Pancreas (tissue), 10 donors: Measurements from ENCODE around the gene TUBGCP5. TPM values are rescaled to one million over a fixed set of nuclear protein-coding genes. Genes with fewer than 3 reads are reported as not detected.
"Not testable (repeated sequence)": the region's sequence is repeated elsewhere in the genome, so short reads cannot be mapped to it uniquely, and the experiment has no call there.

Source experiments
- ATAC-seq, 4 donors: fragments of 200-7000 bp; cut with Tn5 transposase; one replicate each; pipeline versions ENCODE4 v1.8.0 to v1.9.1; 2020; ENCODE audit warnings: mild to moderate bottlenecking in 4 of 4, moderate library complexity in 4 of 4
- DNase-seq, 6 donors: peaks; one replicate each; pipeline ENCODE4 v3.0.0-alpha.2; 2020
- FAIRE-seq: peaks from 2 replicates; lab custom pipeline; 2012; peaks lifted over from hg19 to GRCh38; lab: Jason Lieb, UNC
- H3K27ac ChIP-seq, 4 donors: fragments of 200-600 bp; sonication (generic); 1 replicate in 3 of 4; 2 replicates in 1 of 4; pipeline versions ENCODE4 v1.5.0 to v1.8.0; 2020
- H3K27me3 ChIP-seq, 4 donors: fragments of 200-600 bp; one replicate each; pipeline ENCODE4 v1.8.0; 2021
- H3K36me3 ChIP-seq, 3 donors: fragments of 200-600 bp; sonication (generic) in 1 of 3; one replicate each; pipeline versions ENCODE4 v1.5.0 to v1.8.0; 2020 to 2021
- H3K4me1 ChIP-seq, 3 donors: fragments of 200-600 bp; one replicate each; pipeline ENCODE4 v1.8.0; 2021
- H3K4me3 ChIP-seq, 4 donors: fragments of 200-600 bp; sonication (generic) in 2 of 4; one replicate each; pipeline versions ENCODE4 v1.5.0 to v1.8.0; 2020 to 2021
- H3K9me3 ChIP-seq, 4 donors: fragments of 200-600 bp; one replicate each; pipeline ENCODE4 v1.8.0; 2021
- CTCF ChIP-seq, 4 donors: fragments of 200-600 bp; sonication (generic) in 3 of 4; IDR thresholded peaks; one replicate each; pipeline versions ENCODE4 v1.5.0 to v1.8.0; 2021; ENCODE audit warnings: antibody characterized with exemption in 4 of 4
- WGBS, 2 donors: extraction: QIAGEN DNeasy Blood & Tissue Kit; methylation state at CpG; one replicate each; pipeline ENCODE4 v1.1.7; 2013; 5-methylcytosine and 5-hydroxymethylcytosine counted together
- intact Hi-C, 3 donors: fragments of 100-400 bp; cut with DNase I; formaldehyde crosslinking; loops; one replicate each; pipeline versions ENCODE4 v1.11.1 to v1.14.2; 2022
- polyA plus RNA-seq, 2 donors: library from polyadenylated mRNA; stranded (reverse); fragments of 200-250 nt; gene quantifications; one replicate each; pipeline ENCODE4 v1.2.3, GENCODE V29; 2013
- total RNA-seq, 6 donors: library from RNA; stranded (reverse); fragmentation: NEBNext Ultra II Directional in 4 of 6; extraction: Animal tissue kit (Norgen Biotek cat#: 25700) in 4 of 6; gene quantifications; one replicate each; pipeline versions ENCODE4 v1.2.1 to v1.2.4, GENCODE V29; 2021 to 2023
- donor health status: healthy with polysubstance abuse.
- donor health status: DM: no; HTN: no; CAD: no; lungs with moderate emphysema.
- donor health status: DM: no; HTN: no; CAD: no.
- donor health status: control.
- donor health status: control.
- donor health status: Bipolar disorder and iron deficiency.
- donor health status: DM: yes; HTN: yes; CAD: no.
- donor health status: DM: no; HTN: no; CAD: no.
- donor health status: DM: no; HTN: no; CAD: no.
- donor health status: DM: yes; HTN: yes; CAD: no.

The TUBGCP5 gene
- total and polyA plus RNA-seq, 8 donors, result 6.0 to 10.4 (median 7.6) TPM

GRCh38 chr15:23022156-23022555 lies 17.2 kb downstream of the TUBGCP5 start:
- intact Hi-C loops, result no loop called here
- DNase-seq (no peak), ATAC-seq (no peak), FAIRE-seq (no peak)
- H3K27me3 ChIP-seq, result no peaks in the 10 kb centered on the region
- H3K4me3 ChIP-seq, result no peak overlapping the region
- H3K27ac ChIP-seq, result no peak overlapping the region
- H3K9me3 ChIP-seq, result no peaks in the 10 kb centered on the region
- 89 to 94% methylated on average over 2 of the region's 2 CpGs for WGBS, 2 donors
- TF ChIP-seq CTCF (IDR thresholded peaks at IDR 0.05), result no peak
- no peaks in the 10 kb centered on the region for H3K4me1 ChIP-seq
- H3K36me3 ChIP-seq, result peaks cover 0 to 87% (median 16%) of the 10 kb centered on the region in 3 donors

- no peaks in the 10 kb centered on the region for H3K27me3 ChIP-seq
- H3K4me1 ChIP-seq, result no peaks in the 10 kb centered on the region
- H3K4me3 ChIP-seq, result no peak overlapping the region
- WGBS, 2 donors, result 93 to 95% methylated on average over 3 of the region's 3 CpGs
- no peak for TF ChIP-seq CTCF (IDR thresholded peaks at IDR 0.05)
- intact Hi-C loops, result no loop called here
- no peak for ATAC-seq
- H3K36me3 ChIP-seq, result peaks cover 0 to 71% (median 27%) of the 10 kb centered on the region in 3 donors
- no peak overlapping the region for H3K27ac ChIP-seq
- no peak for DNase-seq
- no peak for FAIRE-seq
- no peaks in the 10 kb centered on the region for H3K9me3 ChIP-seq
Measured at GRCh38 chr15:23014394-23015000, 24.9 kb downstream of the TUBGCP5 start.

- no peaks in the 10 kb centered on the region for H3K9me3 ChIP-seq
- H3K27ac ChIP-seq, result no peak overlapping the region
- FAIRE-seq (no peak), ATAC-seq (no peak), DNase-seq (no peak)
- H3K4me3 ChIP-seq, result no peak overlapping the region
- WGBS, 2 donors, result 81 to 91% methylated on average over 5 of the region's 5 CpGs
- no peak for TF ChIP-seq CTCF (IDR thresholded peaks at IDR 0.05)
- intact Hi-C loops, result no loop called here
- H3K36me3 ChIP-seq, result peaks cover 0 to 70% (median 22%) of the 10 kb centered on the region in 3 donors
- H3K4me1 ChIP-seq, result no peaks in the 10 kb centered on the region
- no peaks in the 10 kb centered on the region for H3K27me3 ChIP-seq
Measured at GRCh38 chr15:23013681-23014080, 25.7 kb downstream of the TUBGCP5 start.

- ATAC-seq, DNase-seq, H3K9me3 ChIP-seq, intact Hi-C loops, H3K4me3 ChIP-seq, H3K27me3 ChIP-seq, H3K27ac ChIP-seq, FAIRE-seq, H3K4me1 ChIP-seq: not testable (repeated sequence)
- 92 to 95% methylated on average over 9 of the region's 9 CpGs for WGBS, 2 donors
- peaks cover 0 to 70% (median 31%) of the 10 kb centered on the region in 3 donors for H3K36me3 ChIP-seq
Measured at GRCh38 chr15:23012616-23013015, 26.8 kb downstream of the TUBGCP5 start.

- no peaks in the 10 kb centered on the region for H3K4me1 ChIP-seq
- H3K27me3 ChIP-seq, result no peaks in the 10 kb centered on the region
- no peaks in the 10 kb centered on the region for H3K9me3 ChIP-seq
- intact Hi-C loops, result no loop called here
- H3K27ac ChIP-seq, result no peak overlapping the region
- FAIRE-seq (no peak), DNase-seq (no peak), ATAC-seq (no peak)
- peaks cover 0 to 65% (median 30%) of the 10 kb centered on the region in 3 donors for H3K36me3 ChIP-seq
- 96 to 98% methylated on average over 5 of the region's 5 CpGs for WGBS, 2 donors
- H3K4me3 ChIP-seq, result no peak overlapping the region
- TF ChIP-seq CTCF (IDR thresholded peaks at IDR 0.05), result no peak
Measured at GRCh38 chr15:23003736-23004135, 35.6 kb downstream of the TUBGCP5 start.
